Mesenchymal stem cell (in vitro differentiated cells and primary cell): ENCODE data around the gene SKAP1.

Experiments used
- DNase-seq: peaks from one replicate; pipeline ENCODE4 v3.0.0-alpha.2; 2013
- H2AFZ ChIP-seq: one replicate; pipeline ENCODE4 v1.6.1; 2013; ENCODE audit warnings: low read depth, mild to moderate bottlenecking, control low read depth, inconsistent platforms, low read length, moderate library complexity
- H2AK5ac ChIP-seq: 2 replicates; pipeline ENCODE4 v1.6.1; 2013; ENCODE audit warnings: low read length, moderate library complexity, mild to moderate bottlenecking, inconsistent platforms; ENCODE audit not compliant: severe bottlenecking
- H2BK120ac ChIP-seq: one replicate; pipeline ENCODE4 v1.6.1; 2013; ENCODE audit warnings: low read depth, mild to moderate bottlenecking, inconsistent platforms, low read length, moderate library complexity
- H2BK12ac ChIP-seq, 2 experiments: one replicate each; pipeline ENCODE4 v1.6.1; 2013; ENCODE audit warnings: inconsistent platforms in 2 of 2, low read length in 2 of 2, mild to moderate bottlenecking in 2 of 2, moderate library complexity in 2 of 2, control low read depth in 1 of 2
- H2BK15ac ChIP-seq: one replicate; pipeline ENCODE4 v1.6.1; 2013; ENCODE audit warnings: mild to moderate bottlenecking, low read depth, inconsistent platforms; ENCODE audit not compliant: poor library complexity, severe bottlenecking
- H2BK5ac ChIP-seq: 2 replicates; pipeline ENCODE4 v1.6.1; 2013; ENCODE audit warnings: low read depth, mild to moderate bottlenecking, low read length, control low read depth, inconsistent platforms; ENCODE audit not compliant: poor library complexity, severe bottlenecking
- H3K14ac ChIP-seq, 2 experiments: one replicate each; pipeline ENCODE4 v1.6.1; 2013; ENCODE audit warnings: inconsistent platforms in 2 of 2, low read length in 2 of 2, control low read depth in 1 of 2, mild to moderate bottlenecking in 1 of 2, moderate library complexity in 1 of 2
- H3K18ac ChIP-seq, 2 experiments: one replicate each; pipeline ENCODE4 v1.6.1; 2013; ENCODE audit warnings: inconsistent platforms in 2 of 2, low read length in 2 of 2, control low read depth in 1 of 2, low read depth in 1 of 2, mild to moderate bottlenecking in 1 of 2
- H3K23ac ChIP-seq, 2 experiments: one replicate each; pipeline ENCODE4 v1.6.1; 2013; ENCODE audit warnings: inconsistent platforms in 2 of 2, low read length in 2 of 2, mild to moderate bottlenecking in 2 of 2, moderate library complexity in 2 of 2, control low read depth in 1 of 2
- H3K27ac ChIP-seq: 2 replicates; pipeline ENCODE4 v1.5.1; 2013; ENCODE audit warnings: mild to moderate bottlenecking, moderate library complexity, low read length, control low read depth, inconsistent platforms; ENCODE audit not compliant: poor library complexity, severe bottlenecking
- H3K27me3 ChIP-seq, 2 experiments: 2 replicates each; pipeline versions ENCODE4 v1.6.1 to v1.7.0; 2013; ENCODE audit warnings: low read length in 2 of 2, mild to moderate bottlenecking in 2 of 2, moderate library complexity in 2 of 2, control low read depth in 1 of 2, inconsistent platforms in 1 of 2; ENCODE audit not compliant: control insufficient read depth in 1 of 2, insufficient read depth in 1 of 2
- H3K36me3 ChIP-seq, 2 experiments: 2 replicates each; pipeline versions ENCODE4 v1.6.1 to v1.7.0; 2013; ENCODE audit warnings: low read length in 2 of 2, control low read depth in 1 of 2, inconsistent platforms in 1 of 2, low read depth in 1 of 2, mild to moderate bottlenecking in 1 of 2; ENCODE audit not compliant: insufficient read depth in 2 of 2, control insufficient read depth in 1 of 2
- H3K4ac ChIP-seq, 2 experiments: one replicate each; pipeline ENCODE4 v1.6.1; 2013; ENCODE audit warnings: inconsistent platforms in 2 of 2, low read length in 2 of 2, mild to moderate bottlenecking in 2 of 2, moderate library complexity in 2 of 2, control low read depth in 1 of 2, low read depth in 1 of 2
- H3K4me1 ChIP-seq: 2 replicates; pipeline ENCODE4 v1.6.1; 2013; ENCODE audit warnings: low read depth, low read length, control low read depth; ENCODE audit not compliant: control insufficient read depth, insufficient read depth
- H3K4me2 ChIP-seq: 2 replicates; pipeline ENCODE4 v1.6.1; 2013; ENCODE audit warnings: low read length, mild to moderate bottlenecking, inconsistent platforms; ENCODE audit not compliant: poor library complexity, severe bottlenecking
- H3K4me3 ChIP-seq, 2 experiments: 2 replicates each; pipeline versions ENCODE4 v1.5.1 to v1.7.0; 2013; ENCODE audit warnings: low read length in 2 of 2, mild to moderate bottlenecking in 2 of 2, control low read depth in 1 of 2, low read depth in 1 of 2; ENCODE audit not compliant: insufficient read depth in 1 of 2
- H3K79me1 ChIP-seq: replicated peaks from 2 replicates; pipeline ENCODE4 v1.6.1; 2013; ENCODE audit warnings: mild to moderate bottlenecking, control low read depth, low read length, inconsistent platforms; ENCODE audit not compliant: poor library complexity, severe bottlenecking
- H3K9ac ChIP-seq: 2 replicates; pipeline ENCODE4 v1.7.0; 2013; ENCODE audit warnings: mild to moderate bottlenecking, low read length, moderate library complexity
- H3K9me3 ChIP-seq: 2 replicates; pipeline ENCODE4 v1.7.0; 2013; ENCODE audit warnings: mild to moderate bottlenecking, low read length; ENCODE audit not compliant: control insufficient read depth
- H4K8ac ChIP-seq: one replicate; pipeline ENCODE4 v1.6.1; 2013; ENCODE audit warnings: inconsistent platforms, mild to moderate bottlenecking, low read length, moderate library complexity
- H4K91ac ChIP-seq: one replicate; pipeline ENCODE4 v1.6.1; 2013; ENCODE audit warnings: mild to moderate bottlenecking, low read length, inconsistent platforms
- WGBS: methylation state at CpG from one replicate; pipeline ENCODE4 v1.1.7; 2013; ENCODE audit warnings: mixed read lengths; 5-methylcytosine and 5-hydroxymethylcytosine counted together

SKAP1 gene

DNA sequence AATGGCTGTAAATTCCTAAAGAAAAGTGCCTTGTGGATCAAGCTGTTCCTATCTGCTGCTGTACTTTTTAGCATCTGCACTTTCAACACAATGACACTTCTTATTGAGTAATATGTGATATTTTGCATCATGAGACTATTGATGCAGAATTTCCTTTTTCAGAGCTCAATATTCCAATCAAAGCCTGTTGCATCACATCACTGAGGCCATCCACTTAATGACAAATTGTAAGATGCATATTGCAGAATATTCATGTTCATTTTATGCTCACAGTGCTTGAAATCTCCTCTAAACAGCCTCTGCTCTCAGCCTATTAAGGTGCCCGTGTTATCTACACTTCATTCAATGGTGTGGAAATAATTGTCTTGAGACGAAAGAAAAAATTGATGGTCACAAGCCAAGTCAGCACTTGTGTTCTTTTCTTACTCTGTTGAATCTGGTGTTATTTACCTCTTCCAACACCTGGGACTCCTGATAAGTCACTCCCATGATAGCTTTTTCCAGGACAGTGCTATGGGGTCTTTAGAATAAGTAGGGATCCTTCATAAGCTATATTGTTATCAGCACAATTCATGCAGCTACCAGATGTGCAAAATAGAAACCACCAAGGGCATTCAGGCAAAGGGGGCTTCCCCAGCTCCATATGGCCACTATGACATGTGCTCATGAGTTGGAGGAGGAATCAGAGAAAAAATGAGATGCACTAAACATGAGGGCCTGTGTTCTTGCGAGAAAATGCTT lies 9.3 kb upstream of the SKAP1 start:
- no peak overlapping the region for H2BK120ac ChIP-seq
- no peaks in the 10 kb centered on the region for H3K36me3 ChIP-seq
- no peak overlapping the region for H2BK15ac ChIP-seq
- H3K27ac ChIP-seq: no peak overlapping the region
- H3K4me1 ChIP-seq: peaks cover 2% of the 10 kb centered on the region
- H3K23ac ChIP-seq: no peak overlapping the region
- H3K79me1 ChIP-seq: no peaks in the 10 kb centered on the region
- H2AK5ac ChIP-seq: no peak overlapping the region
- no peak overlapping the region for H2BK12ac ChIP-seq
- H3K4me3 ChIP-seq: no peak overlapping the region
- no peak overlapping the region for H3K14ac ChIP-seq
- H3K4me2 ChIP-seq: no peak overlapping the region
- DNase-seq: peak; percentile 25
- no peak overlapping the region for H4K91ac ChIP-seq
- H2BK5ac ChIP-seq: no peak overlapping the region
- no peak overlapping the region for H3K9ac ChIP-seq
- no peak overlapping the region for H3K18ac ChIP-seq
- 98% methylated on average over 3 of the region's 3 CpGs for WGBS
- no peak overlapping the region for H3K4ac ChIP-seq
- H2AFZ ChIP-seq: no peak overlapping the region
- no peak overlapping the region for H4K8ac ChIP-seq
- H3K9me3 ChIP-seq: no peaks in the 10 kb centered on the region
- H3K27me3 ChIP-seq: peaks cover 5 to 20% of the 10 kb centered on the region in 2 experiments

GRCh38 chr17:48438516-48439061 lies 8.6 kb upstream of the SKAP1 start:
- Histone ChIP-seq H3K4ac (no peak overlapping the region), H2BK15ac (no peak overlapping the region), H3K23ac (no peak overlapping the region), H2BK5ac (no peak overlapping the region), H2BK12ac (no peak overlapping the region), H3K4me3 (no peak overlapping the region), H3K18ac (no peak overlapping the region), H3K36me3 (no peaks in the 10 kb centered on the region), H2AFZ (no peak overlapping the region), H4K8ac (no peak overlapping the region), H3K27ac (no peak overlapping the region), H4K91ac (no peak overlapping the region), H3K27me3 (peaks cover 8 to 27% of the 10 kb centered on the region in 2 experiments), H3K14ac (no peak overlapping the region), H2AK5ac (no peak overlapping the region), H2BK120ac (no peak overlapping the region), H3K9ac (no peak overlapping the region), H3K4me2 (no peak overlapping the region), H3K79me1 (no peaks in the 10 kb centered on the region), H3K4me1 (peaks cover 2% of the 10 kb centered on the region), H3K9me3 (no peaks in the 10 kb centered on the region)
- WGBS: 79% methylated on average over 3 of the region's 3 CpGs
- DNase-seq: no peak

DNA sequence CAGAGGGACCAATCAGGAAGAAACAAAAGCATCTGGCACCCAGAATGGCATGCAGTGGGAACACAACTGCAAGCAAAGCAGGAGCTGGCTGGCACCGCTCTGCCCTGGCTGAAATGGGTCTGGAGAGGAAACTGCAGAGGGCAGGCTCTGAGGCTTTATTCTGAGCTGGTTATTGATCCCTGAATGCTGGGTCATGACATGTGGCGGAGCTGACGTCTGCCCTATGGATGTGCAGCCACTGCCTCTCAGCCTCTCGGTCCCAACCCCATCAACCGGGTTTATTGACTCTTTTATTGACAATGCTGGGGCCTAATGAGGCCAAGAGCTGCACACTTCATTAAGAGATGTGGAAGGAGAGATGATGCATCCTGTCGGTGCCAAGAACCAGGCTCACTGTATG lies 3.9 kb upstream of the SKAP1 start:
- Histone ChIP-seq H3K23ac (no peak overlapping the region), H3K27me3 (peaks cover 45 to 65% of the 10 kb centered on the region in 2 experiments), H2BK15ac (no peak overlapping the region), H2AFZ (no peak overlapping the region), H3K4me1 (peaks cover 5% of the 10 kb centered on the region), H3K36me3 (no peaks in the 10 kb centered on the region), H2BK12ac (no peak overlapping the region), H4K8ac (no peak overlapping the region), H3K27ac (no peak overlapping the region), H3K9ac (no peak overlapping the region), H3K14ac (no peak overlapping the region), H2AK5ac (no peak overlapping the region), H2BK120ac (no peak overlapping the region), H3K79me1 (no peaks in the 10 kb centered on the region), H3K18ac (no peak overlapping the region), H3K4ac (no peak overlapping the region), H3K4me2 (no peak overlapping the region), H3K4me3 (no peak overlapping the region), H3K9me3 (no peaks in the 10 kb centered on the region), H4K91ac (no peak overlapping the region), H2BK5ac (no peak overlapping the region)
- no peak for DNase-seq
- WGBS: 92% methylated on average over 6 of the region's 6 CpGs

DNA sequence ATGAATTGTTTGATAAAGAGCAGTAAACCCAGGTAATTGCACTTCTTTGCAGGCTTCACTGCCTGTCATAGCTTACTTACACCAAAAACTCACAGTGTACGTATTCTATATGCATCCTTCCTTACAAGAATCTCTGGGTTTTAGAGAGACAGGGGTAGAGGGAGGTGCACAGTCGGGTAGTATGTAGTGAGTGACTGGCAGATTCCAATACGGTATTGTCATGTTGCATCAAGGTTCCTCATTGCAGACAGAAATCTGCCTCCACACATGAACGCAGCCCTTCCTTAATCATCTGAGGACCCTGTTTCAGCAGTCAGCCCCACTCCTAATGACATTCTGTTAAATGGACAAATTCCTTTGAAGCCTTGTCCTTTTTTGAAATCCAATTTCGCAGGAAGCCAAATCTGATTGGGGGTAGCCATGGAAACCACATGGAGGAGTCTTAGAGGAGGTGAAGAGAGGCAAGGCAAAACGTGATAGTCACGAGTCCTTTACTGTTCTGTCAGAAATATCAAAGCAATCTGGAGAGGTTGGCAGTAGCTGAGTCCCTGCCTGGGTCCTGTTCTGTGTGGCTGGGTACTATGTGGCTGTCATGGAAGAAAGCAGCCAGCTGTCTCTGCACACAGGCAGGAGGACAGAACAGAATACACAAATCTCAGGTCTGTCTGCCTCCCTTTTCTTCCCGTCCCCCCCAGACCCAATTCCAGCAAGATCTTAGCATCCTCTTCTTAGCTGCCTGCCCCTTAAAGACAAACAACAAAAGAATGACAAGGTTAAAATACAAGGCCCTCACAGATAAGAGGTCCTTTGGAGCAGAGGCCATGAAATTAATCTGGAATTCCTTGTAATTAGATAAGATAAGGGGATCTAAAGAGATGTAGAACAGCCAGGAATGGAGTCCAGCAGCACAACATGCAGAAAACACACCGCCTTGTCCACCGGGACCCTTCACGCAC lies 3.1 kb upstream of the SKAP1 start:
- Histone ChIP-seq H3K9me3 (no peaks in the 10 kb centered on the region), H3K23ac (no peak overlapping the region)

More for the DNA sequence above, 3.1 kb upstream of the SKAP1 start:
- Histone ChIP-seq H3K4me2 (no peak overlapping the region), H3K4me1 (peaks cover 5% of the 10 kb centered on the region), H3K79me1 (no peaks in the 10 kb centered on the region), H3K27me3 (peaks cover 48 to 66% of the 10 kb centered on the region in 2 experiments), H3K9ac (no peak overlapping the region), H3K4ac (no peak overlapping the region), H3K4me3 (no peak overlapping the region), H4K8ac (no peak overlapping the region), H2AFZ (no peak overlapping the region), H2BK15ac (no peak overlapping the region), H2BK120ac (no peak overlapping the region), H3K27ac (no peak overlapping the region), H4K91ac (no peak overlapping the region), H3K14ac (no peak overlapping the region), H3K18ac (no peak overlapping the region), H2AK5ac (no peak overlapping the region), H3K36me3 (no peaks in the 10 kb centered on the region), H2BK12ac (peak overlapping the region in 1 of 2 experiments; percentile 5), H2BK5ac (no peak overlapping the region)
- DNase-seq: no peak
- 61% methylated on average over 9 of the region's 11 CpGs for WGBS
